ENCODE results near the gene IMPDH2. TPM values are rescaled to one million over a fixed set of nuclear protein-coding genes. Genes with fewer than 3 reads are reported as not detected.

IMPDH2 gene
- total and polyA plus RNA-seq, 5 donors from 2014 or later: 58.6 to 81.3 (median 78.4) TPM

- DNase-seq (no peak), ATAC-seq (ENCODE audit: low read depth in 2 of 2) (no peak)
- Mint-ChIP-seq H3K9me3 (no peaks in the 10 kb centered on the region), H3K27me3 (no peaks in the 10 kb centered on the region), H3K27ac (peak overlapping the region in 2 of 3 donors; percentile 69 to 72), H3K36me3 (peaks cover 8% of the 10 kb centered on the region), H3K4me1 (peaks cover 15 to 53% (median 31%) of the 10 kb centered on the region in 4 donors), H3K4me3 (peak overlapping the region in 1 of 4 donors; percentile 96)
- no peaks in the 10 kb centered on the region for H3K27me3 ChIP-seq (ENCODE audit: control insufficient read depth, insufficient read depth, low read length)
- H3K4me1 ChIP-seq (ENCODE audit: control insufficient read depth, insufficient read depth, low read length, poor library complexity, severe bottlenecking): peaks cover 26% of the 10 kb centered on the region
- H3K27ac ChIP-seq (ENCODE audit: insufficient read depth, low read length, poor library complexity, severe bottlenecking): no peak overlapping the region
- H3K4me3 ChIP-seq (ENCODE audit: low read depth, low read length): no peak overlapping the region
- no peaks in the 10 kb centered on the region for H3K36me3 ChIP-seq (ENCODE audit: control insufficient read depth, insufficient read depth, low read length)
- no peaks in the 10 kb centered on the region for H3K9me3 ChIP-seq (ENCODE audit: control insufficient read depth in 2 of 2, low read length in 2 of 2)
Measured at GRCh38 chr3:48993834-48994233, 35.4 kb downstream of the IMPDH2 start.

- no peak for ATAC-seq (ENCODE audit: low read depth in 2 of 2)
- Histone ChIP-seq H3K9me3 (ENCODE audit: control insufficient read depth in 2 of 2, low read length in 2 of 2) (no peaks in the 10 kb centered on the region), H3K36me3 (ENCODE audit: control insufficient read depth, insufficient read depth, low read length) (no peaks in the 10 kb centered on the region), H3K27me3 (ENCODE audit: control insufficient read depth, insufficient read depth, low read length) (no peaks in the 10 kb centered on the region), H3K4me3 (ENCODE audit: low read depth, low read length) (peak overlapping the region; percentile 92), H3K27ac (ENCODE audit: insufficient read depth, low read length, poor library complexity, severe bottlenecking) (peak overlapping the region; percentile 75), H3K4me1 (ENCODE audit: control insufficient read depth, insufficient read depth, low read length, poor library complexity, severe bottlenecking) (peaks cover 32% of the 10 kb centered on the region)
- peak overlapping the region; percentile 52 to 95 (median 90) for H3K27ac Mint-ChIP-seq
- H3K27me3 Mint-ChIP-seq: no peaks in the 10 kb centered on the region
- peak overlapping the region; percentile 93 to 98 (median 95) for H3K4me3 Mint-ChIP-seq
- no peak for DNase-seq
- H3K4me1 Mint-ChIP-seq: peaks cover 21 to 63% (median 34%) of the 10 kb centered on the region in 4 donors
- peaks cover 8% of the 10 kb centered on the region for H3K36me3 Mint-ChIP-seq
- no peaks in the 10 kb centered on the region for H3K9me3 Mint-ChIP-seq
Measured at GRCh38 chr3:48991851-48992545, 37.2 kb downstream of the IMPDH2 start.

GRCh38 chr3:48990636-48991469 lies 38.3 kb downstream of the IMPDH2 start:
- Histone ChIP-seq H3K36me3 (ENCODE audit: control insufficient read depth, insufficient read depth, low read length) (no peaks in the 10 kb centered on the region), H3K27ac (ENCODE audit: insufficient read depth, low read length, poor library complexity, severe bottlenecking) (peak overlapping the region; percentile 75), H3K4me1 (ENCODE audit: control insufficient read depth, insufficient read depth, low read length, poor library complexity, severe bottlenecking) (peaks cover 32% of the 10 kb centered on the region), H3K27me3 (ENCODE audit: control insufficient read depth, insufficient read depth, low read length) (no peaks in the 10 kb centered on the region), H3K4me3 (ENCODE audit: low read depth, low read length) (peak overlapping the region; percentile 92), H3K9me3 (ENCODE audit: control insufficient read depth in 2 of 2, low read length in 2 of 2) (no peaks in the 10 kb centered on the region)
- peak overlapping the region; percentile 90 to 95 (median 91) for H3K27ac Mint-ChIP-seq
- DNase-seq (peak; percentile 25 to 57 (median 34)), ATAC-seq (ENCODE audit: low read depth in 2 of 2) (no peak)
- H3K36me3 Mint-ChIP-seq: peaks cover 8% of the 10 kb centered on the region
- peaks cover 21 to 64% (median 36%) of the 10 kb centered on the region in 4 donors for H3K4me1 Mint-ChIP-seq
- H3K27me3 Mint-ChIP-seq: no peaks in the 10 kb centered on the region
- no peaks in the 10 kb centered on the region for H3K9me3 Mint-ChIP-seq
- H3K4me3 Mint-ChIP-seq: peak overlapping the region; percentile 93 to 98 (median 95)

GRCh38 chr3:48989796-48990635 lies 39.2 kb downstream of the IMPDH2 start, which contains the start of gene P4HTM:
TSS of gene P4HTM (plus strand) at chr3:48990241. CDS start at chr3:48990257, 16 bp downstream.
- H3K4me3 ChIP-seq (ENCODE audit: low read depth, low read length): peak within 1 kb of the TSS; percentile 92
- peaks cover 21 to 62% (median 36%) of the 10 kb centered on the region in 4 donors for H3K4me1 Mint-ChIP-seq
- H3K27ac ChIP-seq (ENCODE audit: insufficient read depth, low read length, poor library complexity, severe bottlenecking): peak within 1 kb of the TSS; percentile 75
- no peaks in the 10 kb centered on the region for H3K9me3 ChIP-seq (ENCODE audit: control insufficient read depth in 2 of 2, low read length in 2 of 2)
- peak within 1 kb of the TSS; percentile 93 to 98 (median 95) for H3K4me3 Mint-ChIP-seq
- H3K9me3 Mint-ChIP-seq: no peaks in the 10 kb centered on the region
- H3K27me3 Mint-ChIP-seq: no peaks in the 10 kb centered on the region
- ATAC-seq (ENCODE audit: low read depth in 2 of 2) (peak; percentile 69), DNase-seq (peak; percentile 53 to 74 (median 54))
- H3K36me3 ChIP-seq (ENCODE audit: control insufficient read depth, insufficient read depth, low read length): no peaks in the 10 kb centered on the region
- H3K27ac Mint-ChIP-seq: peak within 1 kb of the TSS; percentile 90 to 95 (median 93)
- peaks cover 32% of the 10 kb centered on the region for H3K4me1 ChIP-seq (ENCODE audit: control insufficient read depth, insufficient read depth, low read length, poor library complexity, severe bottlenecking)
- H3K36me3 Mint-ChIP-seq: peaks cover 6% of the 10 kb centered on the region
- H3K27me3 ChIP-seq (ENCODE audit: control insufficient read depth, insufficient read depth, low read length): no peaks in the 10 kb centered on the region

GRCh38 chr3:48989126-48989795 lies 39.9 kb downstream of the IMPDH2 start:
- H3K4me1 Mint-ChIP-seq: peaks cover 21 to 54% (median 34%) of the 10 kb centered on the region in 4 donors
- peaks cover under 1% of the 10 kb centered on the region for H3K36me3 ChIP-seq (ENCODE audit: control insufficient read depth, insufficient read depth, low read length)
- no peak for DNase-seq
- peaks cover 32% of the 10 kb centered on the region for H3K4me1 ChIP-seq (ENCODE audit: control insufficient read depth, insufficient read depth, low read length, poor library complexity, severe bottlenecking)
- no peaks in the 10 kb centered on the region for H3K9me3 Mint-ChIP-seq
- no peaks in the 10 kb centered on the region for H3K9me3 ChIP-seq (ENCODE audit: control insufficient read depth in 2 of 2, low read length in 2 of 2)
- no peaks in the 10 kb centered on the region for H3K27me3 Mint-ChIP-seq
- H3K27ac ChIP-seq (ENCODE audit: insufficient read depth, low read length, poor library complexity, severe bottlenecking): peak overlapping the region; percentile 65
- no peak for ATAC-seq (ENCODE audit: low read depth in 2 of 2)
- peak overlapping the region; percentile 91 to 97 (median 94) for H3K4me3 Mint-ChIP-seq
- H3K36me3 Mint-ChIP-seq: peaks cover 4% of the 10 kb centered on the region
- H3K27me3 ChIP-seq (ENCODE audit: control insufficient read depth, insufficient read depth, low read length): no peaks in the 10 kb centered on the region
- peak overlapping the region; percentile 73 for H3K4me3 ChIP-seq (ENCODE audit: low read depth, low read length)
- H3K27ac Mint-ChIP-seq: peak overlapping the region; percentile 80 to 93 (median 90)

- H3K4me3 ChIP-seq (ENCODE audit: low read depth, low read length): no peak overlapping the region
Measured at GRCh38 chr3:48985831-48986376, 43.3 kb downstream of the IMPDH2 start.

More at GRCh38 chr3:48985831-48986376, 43.3 kb downstream of the IMPDH2 start:
- no peaks in the 10 kb centered on the region for H3K27me3 Mint-ChIP-seq
- H3K4me1 Mint-ChIP-seq: peaks cover 7 to 26% (median 18%) of the 10 kb centered on the region in 4 donors
- Histone ChIP-seq H3K27ac (ENCODE audit: insufficient read depth, low read length, poor library complexity, severe bottlenecking) (no peak overlapping the region), H3K4me1 (ENCODE audit: control insufficient read depth, insufficient read depth, low read length, poor library complexity, severe bottlenecking) (peaks cover 18% of the 10 kb centered on the region), H3K27me3 (ENCODE audit: control insufficient read depth, insufficient read depth, low read length) (no peaks in the 10 kb centered on the region), H3K9me3 (ENCODE audit: control insufficient read depth in 2 of 2, low read length in 2 of 2) (no peaks in the 10 kb centered on the region), H3K36me3 (ENCODE audit: control insufficient read depth, insufficient read depth, low read length) (peaks cover 33% of the 10 kb centered on the region)
- DNase-seq (no peak), ATAC-seq (ENCODE audit: low read depth in 2 of 2) (no peak)
- H3K36me3 Mint-ChIP-seq: peaks cover 20% of the 10 kb centered on the region
- peak overlapping the region in 2 of 3 donors; percentile 47 to 70 for H3K27ac Mint-ChIP-seq
- H3K4me3 Mint-ChIP-seq: peak overlapping the region in 1 of 4 donors; percentile 67
- no peaks in the 10 kb centered on the region for H3K9me3 Mint-ChIP-seq
